SK-N-MC (cell line): Measurements from ENCODE around the gene PRKD1.

Experiments
- DNase-seq: peaks from one replicate; pipeline ENCODE4 v3.0.0-alpha.2; 2011; ENCODE audit warnings: low read depth, low spot score
- H3K27ac ChIP-seq: fragments of 200-600 bp; sonication (generic); 2 replicates; pipeline ENCODE4 v1.5.1; 2016; ENCODE audit warnings: mixed run types
- H3K36me3 ChIP-seq: fragments of 200-600 bp; sonication (generic); 2 replicates; pipeline ENCODE4 v1.6.1; 2017; ENCODE audit warnings: antibody characterized with exemption, low read length, mixed read lengths; ENCODE audit not compliant: insufficient read depth
- H3K4me3 ChIP-seq: fragments of 200-600 bp; sonication (generic); 2 replicates; pipeline ENCODE4 v1.5.1; 2016
- H3K9ac ChIP-seq: fragments of 200-600 bp; sonication (generic); 2 replicates; pipeline ENCODE4 v1.8.0; 2017; ENCODE audit warnings: mixed run types, mixed read lengths; ENCODE audit not compliant: insufficient read length
- H3K9me3 ChIP-seq: fragments of 200-600 bp; sonication (generic); 2 replicates; pipeline ENCODE4 v1.6.1; 2017; ENCODE audit warnings: low read depth, mild to moderate bottlenecking, antibody characterized with exemption, low read length, moderate library complexity, mixed read lengths
- EZH2 ChIP-seq: fragments of 200-600 bp; sonication (generic); IDR thresholded peaks from one replicate; pipeline ENCODE4 v1.6.1; 2017; ENCODE audit warnings: antibody characterized with exemption
- FOXP2 ChIP-seq: optimal IDR thresholded peaks from 2 replicates; pipeline ENCODE3; 2011; ENCODE audit warnings: mild to moderate bottlenecking, moderate library complexity; ENCODE audit not compliant: insufficient read depth; ENCODE audit errors: extremely low read length, control extremely low read depth
- POLR2AphosphoS5 ChIP-seq: IDR thresholded peaks from 2 replicates; pipeline ENCODE4 v1.6.1; 2012; ENCODE audit warnings: mild to moderate bottlenecking, low read depth, low read length, borderline replicate concordance

PRKD1 gene

DNA sequence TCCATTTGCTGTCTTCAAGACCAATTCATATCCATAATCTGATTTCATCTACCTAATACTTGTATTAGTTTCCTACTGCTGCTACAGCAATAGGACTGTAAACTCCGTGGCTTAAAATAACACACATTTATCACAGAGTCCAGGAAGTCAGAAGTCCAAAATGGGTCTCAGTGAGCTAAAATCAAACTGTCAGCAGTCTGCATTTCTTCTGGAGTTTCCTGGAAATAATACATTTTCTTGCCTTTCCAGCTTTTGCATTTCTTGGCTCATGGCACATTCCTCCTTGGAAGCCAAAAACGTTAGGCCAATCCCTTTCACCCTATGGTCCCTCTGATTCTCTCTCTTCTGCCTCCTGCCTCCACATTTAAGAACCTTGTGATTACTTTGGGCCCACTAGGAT is 239.8 kb downstream of the PRKD1 start:
- H3K36me3 ChIP-seq = no peaks in the 10 kb centered on the region
- no peak for TF ChIP-seq FOXP2
- no peak overlapping the region for H3K27ac ChIP-seq
- H3K9ac ChIP-seq = no peak overlapping the region
- no peaks in the 10 kb centered on the region for H3K9me3 ChIP-seq
- DNase-seq = no peak
- no peak overlapping the region for H3K4me3 ChIP-seq

DNA sequence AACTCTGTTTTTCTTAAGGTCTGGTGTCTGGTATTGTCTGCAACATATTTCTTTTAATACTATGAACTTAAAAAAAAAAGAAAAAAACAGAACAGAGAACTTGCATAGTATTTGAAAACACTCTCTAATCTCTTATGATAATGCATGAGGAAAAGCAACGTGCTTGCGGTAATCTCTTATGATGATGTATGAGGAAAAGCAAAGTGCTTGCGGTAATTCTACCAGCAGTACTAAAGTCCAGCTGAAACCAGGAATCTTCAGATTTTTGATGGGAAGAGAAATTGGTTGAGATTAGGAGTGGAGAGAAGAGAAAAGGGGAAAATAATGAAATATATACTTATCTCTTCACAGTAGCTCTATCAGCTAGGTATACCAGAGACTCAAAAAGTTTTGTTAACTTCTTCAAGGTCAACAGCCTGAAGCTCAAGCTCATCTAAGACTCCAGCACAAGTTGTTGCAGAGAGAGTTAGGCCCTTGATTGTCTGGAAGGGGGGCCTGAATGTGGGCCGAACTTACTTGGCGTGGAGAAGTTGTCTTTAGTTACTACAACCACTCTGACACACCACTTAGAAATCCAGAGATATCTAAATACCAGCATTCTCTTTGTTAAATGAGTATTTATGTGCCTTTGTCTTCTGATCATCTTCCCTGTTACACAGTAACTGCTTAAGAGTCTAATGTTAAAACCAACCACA is 240.4 kb downstream of the PRKD1 start:
- H3K9me3 ChIP-seq = no peaks in the 10 kb centered on the region
- H3K27ac ChIP-seq = no peak overlapping the region
- no peak overlapping the region for H3K4me3 ChIP-seq
- H3K9ac ChIP-seq = no peak overlapping the region
- no peaks in the 10 kb centered on the region for H3K36me3 ChIP-seq
- DNase-seq = no peak
- TF ChIP-seq FOXP2 = no peak
- TF ChIP-seq EZH2 = no peak
- no peak for TF ChIP-seq POLR2AphosphoS5

DNA sequence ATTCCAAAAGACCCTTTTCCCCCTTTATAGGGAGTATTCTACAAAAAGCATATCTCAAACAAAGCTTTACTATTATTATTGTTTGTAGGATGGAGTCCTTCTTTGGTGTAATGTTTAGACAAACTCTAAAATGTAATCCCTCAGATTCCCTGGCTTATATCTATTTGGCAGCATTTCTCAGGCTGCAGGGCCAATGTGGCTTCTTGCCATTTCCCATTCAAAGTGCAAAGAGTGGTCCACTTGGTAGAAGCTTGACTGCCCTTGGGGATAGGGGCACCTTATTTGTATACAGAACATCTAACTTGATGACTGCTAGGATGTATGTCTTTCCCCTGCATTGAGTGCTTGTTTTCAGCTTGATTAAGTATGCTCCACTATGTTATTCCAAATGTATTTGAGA is 242.7 kb downstream of the PRKD1 start:
- H3K36me3 ChIP-seq = no peaks in the 10 kb centered on the region
- no peak overlapping the region for H3K4me3 ChIP-seq
- no peak overlapping the region for H3K9ac ChIP-seq
- TF ChIP-seq EZH2 (no peak), FOXP2 (no peak), POLR2AphosphoS5 (no peak)
- no peak overlapping the region for H3K27ac ChIP-seq
- no peaks in the 10 kb centered on the region for H3K9me3 ChIP-seq
- DNase-seq = no peak

DNA sequence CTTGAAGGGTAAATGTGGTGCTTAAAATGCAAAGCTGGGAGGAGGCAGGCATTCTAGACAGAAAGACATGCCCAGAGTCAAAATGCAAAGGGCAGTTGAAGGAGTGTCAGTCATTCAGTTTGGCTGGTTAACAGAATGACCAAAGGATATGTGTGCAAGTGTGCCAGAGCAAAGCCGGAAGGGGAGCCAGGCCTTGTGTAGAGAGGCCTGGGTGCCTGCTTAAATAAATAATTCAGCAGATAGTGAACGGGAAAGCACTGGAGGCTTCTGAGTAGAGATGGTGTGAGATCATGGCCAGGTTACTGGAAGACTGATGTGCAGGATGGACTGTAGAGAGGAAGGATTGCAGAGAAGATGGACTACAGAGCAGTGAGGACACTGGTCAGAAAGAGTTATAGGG is 244.9 kb downstream of the PRKD1 start:
- TF ChIP-seq FOXP2 (no peak), EZH2 (no peak), POLR2AphosphoS5 (no peak)

DNA sequence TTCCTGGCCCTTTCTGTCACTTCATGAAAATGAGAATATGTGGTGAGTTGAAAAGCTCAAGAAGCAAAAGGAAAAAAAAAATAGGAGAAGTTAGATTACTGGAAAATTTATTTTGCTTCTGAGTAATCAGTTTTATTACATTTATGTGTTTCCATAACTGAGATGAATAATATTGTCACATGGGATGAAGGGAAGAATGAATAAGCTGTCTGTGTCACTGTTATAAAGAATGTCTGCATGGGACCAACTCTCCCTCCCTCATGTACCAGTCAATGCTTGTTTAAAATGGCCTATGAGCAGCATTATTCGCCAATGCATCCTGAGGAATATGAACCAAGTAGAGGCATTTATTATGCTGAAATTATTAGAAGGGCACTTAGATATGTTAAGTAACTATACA is 246.3 kb downstream of the PRKD1 start:
- H3K4me3 ChIP-seq = no peak overlapping the region
- H3K27ac ChIP-seq = no peak overlapping the region
- no peak for DNase-seq
- TF ChIP-seq POLR2AphosphoS5 (no peak), FOXP2 (no peak), EZH2 (no peak)
- H3K9me3 ChIP-seq = no peaks in the 10 kb centered on the region
- H3K9ac ChIP-seq = no peak overlapping the region
- H3K36me3 ChIP-seq = no peaks in the 10 kb centered on the region

More for the DNA sequence above, 244.9 kb downstream of the PRKD1 start:
- no peaks in the 10 kb centered on the region for H3K36me3 ChIP-seq
- no peak overlapping the region for H3K4me3 ChIP-seq
- DNase-seq = no peak
- no peaks in the 10 kb centered on the region for H3K9me3 ChIP-seq
- H3K27ac ChIP-seq = no peak overlapping the region
- H3K9ac ChIP-seq = no peak overlapping the region

DNA sequence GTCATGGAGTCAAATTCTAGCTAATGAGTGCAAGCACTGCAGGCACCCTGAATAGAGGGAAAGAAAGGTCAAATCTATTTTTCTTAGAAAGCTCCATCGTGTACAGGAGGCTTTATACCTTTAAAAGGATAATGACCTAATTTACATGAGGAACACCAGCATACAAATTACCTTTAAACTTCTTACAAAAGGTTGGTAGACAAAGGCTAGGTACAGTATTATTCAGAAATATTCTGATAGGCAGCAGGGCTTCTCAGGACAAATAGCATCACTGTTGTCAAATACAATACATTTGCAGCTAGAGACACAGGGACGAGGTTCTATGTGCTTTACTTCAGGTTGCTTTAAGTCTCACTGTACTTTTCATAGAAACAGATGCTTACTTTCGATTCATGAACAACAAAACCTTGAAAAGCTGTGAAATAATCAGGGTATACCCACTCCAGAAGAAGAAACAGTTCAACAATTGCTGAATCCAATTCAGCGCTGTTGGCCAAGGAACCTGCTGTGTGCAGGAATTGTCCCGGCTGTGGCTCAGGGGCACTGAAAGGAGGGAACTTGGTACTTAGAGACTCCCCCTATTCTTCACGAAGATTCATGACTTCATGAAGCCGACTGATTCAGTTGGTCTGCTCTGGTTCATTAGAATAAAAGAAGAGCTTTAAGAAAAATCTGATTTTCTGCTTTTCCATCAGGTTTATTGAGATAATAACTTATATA is 252.9 kb downstream of the PRKD1 start:
- Histone ChIP-seq H3K4me3 (no peak overlapping the region), H3K27ac (no peak overlapping the region), H3K9ac (no peak overlapping the region), H3K36me3 (no peaks in the 10 kb centered on the region), H3K9me3 (no peaks in the 10 kb centered on the region)
- no peak for TF ChIP-seq POLR2AphosphoS5
- no peak for TF ChIP-seq EZH2
- TF ChIP-seq FOXP2 = no peak
- no peak for DNase-seq

DNA sequence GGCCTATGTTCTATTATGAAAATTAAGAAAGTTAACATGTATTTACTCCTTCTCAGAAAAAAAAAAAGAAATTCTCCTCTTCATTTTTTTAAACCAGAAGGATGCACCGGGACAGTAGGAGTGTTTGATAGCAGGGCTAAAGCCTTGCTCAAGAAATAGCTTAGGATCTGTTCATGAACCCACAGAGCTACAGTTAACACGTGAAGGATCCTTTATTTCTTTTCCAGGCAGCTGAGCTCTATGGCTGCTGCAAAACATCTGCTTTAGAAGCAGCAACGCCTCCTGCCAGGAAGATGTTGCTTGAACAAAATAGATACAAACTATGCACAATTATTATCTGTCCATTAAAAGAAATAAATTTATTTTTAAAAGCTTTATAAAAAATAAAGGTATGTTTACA is 254.8 kb downstream of the PRKD1 start:
- TF ChIP-seq EZH2 (no peak), POLR2AphosphoS5 (no peak), FOXP2 (no peak)
- Histone ChIP-seq H3K9me3 (no peaks in the 10 kb centered on the region), H3K36me3 (no peaks in the 10 kb centered on the region), H3K9ac (no peak overlapping the region), H3K27ac (no peak overlapping the region), H3K4me3 (no peak overlapping the region)
- no peak for DNase-seq

DNA sequence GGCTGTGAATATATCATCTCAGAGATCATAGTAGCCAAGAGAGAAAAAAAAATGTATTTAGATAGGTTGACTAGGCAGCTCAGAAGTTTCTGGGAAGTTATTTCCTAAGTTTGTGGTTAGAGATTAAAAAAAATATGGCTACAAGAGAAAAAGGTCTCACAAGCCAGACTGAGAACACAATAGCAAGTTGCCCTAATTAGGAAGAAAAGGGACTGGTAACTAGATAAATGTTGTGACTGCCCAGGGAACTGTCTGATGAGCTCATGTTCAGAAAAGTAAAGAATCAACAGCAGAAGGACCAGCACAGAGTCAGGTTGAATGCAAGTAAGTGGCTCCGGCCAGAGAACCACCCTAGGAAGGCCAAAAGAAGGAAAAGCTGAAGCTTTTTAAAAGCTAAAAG is 256.6 kb downstream of the PRKD1 start:
- no peak overlapping the region for H3K9ac ChIP-seq
- H3K27ac ChIP-seq = no peak overlapping the region
- no peaks in the 10 kb centered on the region for H3K36me3 ChIP-seq
- no peak overlapping the region for H3K4me3 ChIP-seq
- TF ChIP-seq EZH2 (no peak), FOXP2 (no peak), POLR2AphosphoS5 (no peak)
- DNase-seq = no peak
- H3K9me3 ChIP-seq = no peaks in the 10 kb centered on the region

DNA sequence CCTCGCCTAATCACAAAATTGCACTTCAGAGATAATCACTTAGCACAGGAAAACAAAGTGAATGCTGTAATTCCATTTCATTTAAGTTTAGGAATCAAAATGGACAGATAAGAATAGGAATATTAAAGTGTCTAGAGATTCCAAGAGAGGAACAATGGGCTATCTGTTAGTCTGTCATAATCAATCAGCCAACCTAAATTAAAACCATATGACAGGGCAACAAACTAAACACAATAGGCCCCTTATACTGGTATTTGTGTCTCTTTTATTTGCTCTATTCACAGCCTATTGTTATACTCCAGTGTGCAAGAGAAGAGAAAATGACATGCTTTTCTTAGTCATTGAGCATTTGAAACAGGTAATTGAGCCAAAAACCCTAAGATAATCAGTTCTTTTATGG is 259.4 kb downstream of the PRKD1 start:
- H3K27ac ChIP-seq = no peak overlapping the region
- H3K36me3 ChIP-seq = peaks cover 8% of the 10 kb centered on the region; the same call in 1 of the 2 replicates
- no peak for DNase-seq
- no peak overlapping the region for H3K4me3 ChIP-seq
- no peaks in the 10 kb centered on the region for H3K9me3 ChIP-seq
- TF ChIP-seq POLR2AphosphoS5 = no peak
- no peak for TF ChIP-seq FOXP2
- no peak for TF ChIP-seq EZH2
- no peak overlapping the region for H3K9ac ChIP-seq
